Hematopoietic multipotent progenitor cell treated with erythropoietin and hydrocortisone succinate and interleukin-3 and kit ligand, for 17 days (in vitro differentiated cells): Measurements from ENCODE around the gene EEIG1.

Experiments used
- DNase-seq: peaks from one replicate; pipeline ENCODE4 v3.0.0-alpha.2; 2015; ENCODE audit warnings: low spot score

Gene EEIG1

GRCh38 chr9:127974769-127975261, 6.0 kb downstream of the EEIG1 start:
- no peak for DNase-seq

DNA sequence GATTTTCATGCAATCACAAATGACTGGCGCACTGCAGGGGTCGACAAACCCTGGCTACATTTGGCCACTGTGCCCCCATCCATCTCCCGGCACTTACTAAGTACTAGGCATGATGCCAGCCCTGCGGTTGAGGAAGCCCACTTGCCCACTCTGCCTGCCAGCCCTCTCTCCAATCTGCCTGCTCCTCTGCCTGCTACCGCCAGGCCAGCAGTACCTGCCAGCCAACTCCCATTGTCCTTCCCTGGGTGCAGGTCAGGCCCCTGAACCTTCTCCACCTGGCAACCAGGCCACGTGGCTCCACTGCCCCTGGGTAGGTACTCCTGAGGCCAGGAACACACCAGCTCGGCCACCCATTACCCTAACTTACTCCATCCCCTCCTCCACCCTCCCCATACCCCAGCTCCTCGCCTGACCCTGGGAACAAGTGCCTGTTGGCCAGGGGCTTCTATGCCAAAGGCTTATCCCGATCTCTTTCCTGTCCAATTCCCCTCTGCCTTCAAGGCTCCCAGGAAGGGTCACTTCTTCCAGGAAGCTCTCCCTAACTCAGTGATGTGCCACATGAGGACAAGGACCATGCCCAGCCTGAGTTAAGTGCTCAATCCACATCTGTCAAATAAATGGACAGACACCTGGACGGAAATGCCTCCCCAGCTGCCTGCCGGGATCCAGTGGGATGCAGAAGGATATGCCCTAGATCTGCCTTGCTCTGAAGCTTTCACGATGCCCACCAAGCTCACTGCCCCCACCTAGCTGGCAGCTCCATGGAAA, 6.6 kb downstream of the EEIG1 start:
- no peak for DNase-seq

DNA sequence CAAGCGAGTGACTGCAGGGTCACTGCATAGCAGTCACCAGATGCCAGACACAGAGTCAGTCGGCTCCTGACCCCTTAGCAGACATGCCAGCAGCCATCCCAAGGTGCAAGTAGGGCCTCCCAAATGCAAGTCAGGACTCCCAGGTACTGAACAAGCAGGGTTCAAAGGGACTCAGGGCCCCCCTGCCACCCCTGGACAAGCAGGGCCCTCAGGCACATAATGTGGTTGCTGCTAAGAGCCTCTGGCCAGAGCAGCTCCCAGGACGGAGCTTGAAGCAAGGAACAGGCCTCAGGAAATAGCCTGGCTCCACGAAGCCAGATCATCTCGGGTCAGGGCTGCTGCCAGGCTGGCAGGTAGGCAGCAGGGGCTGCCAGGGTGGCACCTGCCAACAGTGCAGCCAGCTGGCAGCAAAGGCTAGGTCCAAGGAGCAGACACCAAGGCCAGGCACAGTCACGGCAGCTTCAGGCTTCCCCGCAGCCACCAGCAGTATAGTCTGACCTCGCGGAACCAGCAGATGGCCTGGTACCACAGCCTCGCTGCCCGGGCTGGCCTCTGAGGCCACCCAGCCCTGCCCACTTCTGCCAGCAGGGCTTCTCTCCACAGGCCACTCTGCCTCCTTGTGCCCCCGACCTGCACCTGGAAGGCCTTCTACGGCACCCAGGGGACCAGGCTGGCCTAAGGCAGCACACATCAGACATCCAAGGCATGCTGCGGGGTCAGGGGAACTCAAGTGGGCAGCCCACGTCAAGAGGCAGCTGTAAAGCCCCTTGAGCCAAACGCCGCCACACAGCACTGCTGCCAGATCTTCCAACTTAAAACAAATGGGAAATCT, 7.4 kb downstream of the EEIG1 start:
- DNase-seq = no peak

- no peak for DNase-seq
Measured at GRCh38 chr9:127972236-127972871, 8.4 kb downstream of the EEIG1 start.

DNA sequence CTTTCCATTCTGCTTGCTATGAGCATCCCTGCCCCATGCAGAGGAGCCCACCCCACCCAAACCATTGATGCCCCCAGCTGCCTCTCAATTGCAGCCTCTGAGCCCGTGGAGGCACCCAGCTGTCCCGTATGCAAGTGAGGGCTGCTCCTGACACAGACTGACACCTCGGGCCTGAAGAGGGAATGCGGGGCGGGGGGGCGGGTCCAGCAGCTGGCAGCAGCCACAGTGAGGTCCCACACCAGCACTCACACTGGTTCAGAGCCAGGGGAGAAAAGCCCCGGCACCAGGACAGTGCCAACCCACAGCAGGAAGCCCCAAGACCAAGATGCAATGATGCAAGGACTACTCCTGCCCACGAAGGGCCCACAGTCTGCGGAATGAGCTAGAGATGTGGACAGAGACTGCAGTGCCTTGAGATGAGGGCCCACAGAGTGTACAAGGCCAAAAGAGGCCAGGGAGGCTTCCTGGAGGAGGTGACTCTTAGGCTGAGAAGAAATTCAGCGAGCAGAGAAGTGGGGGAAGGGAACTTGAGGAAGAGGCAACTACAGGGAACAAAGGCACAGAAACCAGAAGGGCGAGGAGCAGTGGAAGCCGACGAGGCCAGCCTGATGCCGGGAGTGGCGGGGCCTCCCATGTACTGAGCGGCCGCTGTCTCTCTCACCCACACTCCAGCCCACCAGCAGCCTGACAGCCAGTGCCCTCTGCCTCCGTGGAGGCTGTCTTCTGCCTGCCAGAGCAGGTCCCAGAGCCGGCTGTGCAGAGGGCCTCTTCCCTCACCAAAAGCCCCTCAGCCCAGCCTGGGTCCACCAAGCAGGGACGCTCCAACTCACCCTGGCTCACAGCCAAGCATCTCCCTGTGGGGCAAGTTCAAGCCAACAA, 9.2 kb downstream of the EEIG1 start:
- DNase-seq = no peak

DNA sequence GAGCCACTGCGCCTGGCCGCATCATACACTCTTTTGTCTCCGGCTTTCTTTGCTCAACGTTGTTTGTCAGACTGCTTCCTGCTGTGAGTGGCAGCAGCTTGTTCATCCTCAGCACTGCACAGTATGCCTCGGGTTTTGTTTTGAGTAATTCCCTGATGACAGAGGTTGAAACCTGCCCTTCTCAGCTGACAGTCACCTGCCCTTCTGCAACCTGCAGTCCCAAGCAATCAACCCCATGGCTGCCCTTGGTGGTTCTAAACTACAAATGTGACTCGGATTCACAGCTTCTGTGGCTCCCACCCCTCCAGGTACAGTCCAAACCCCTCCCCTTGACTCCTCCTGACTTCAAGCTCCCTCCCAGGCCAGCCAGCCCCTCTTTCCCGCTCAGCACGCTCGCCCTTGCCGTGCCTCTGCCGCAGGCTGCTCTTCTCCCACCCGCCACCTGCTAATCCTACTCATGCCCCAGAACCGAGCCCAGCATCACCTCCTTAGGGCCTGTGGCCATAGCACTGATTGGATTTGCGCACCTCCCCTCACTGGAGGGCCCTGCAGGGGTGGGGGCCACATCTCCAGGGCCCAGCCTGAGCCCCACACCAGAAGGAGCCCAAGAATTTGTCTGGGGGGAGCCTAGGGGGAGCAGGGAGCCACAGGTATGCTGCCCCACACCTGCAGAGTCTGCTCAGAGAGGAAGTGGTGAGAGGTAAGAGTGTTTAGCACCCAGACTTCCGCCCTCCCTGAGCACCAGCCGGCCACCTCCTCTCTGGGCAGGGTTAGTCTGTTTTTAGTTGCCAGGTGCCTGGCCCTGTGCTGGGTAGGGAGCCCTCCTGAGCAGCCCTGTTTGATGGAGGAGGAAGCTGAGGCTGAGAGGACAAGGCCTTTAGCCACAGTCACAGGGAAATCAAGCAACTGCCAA, 10.1 kb downstream of the EEIG1 start:
- no peak for DNase-seq

DNA sequence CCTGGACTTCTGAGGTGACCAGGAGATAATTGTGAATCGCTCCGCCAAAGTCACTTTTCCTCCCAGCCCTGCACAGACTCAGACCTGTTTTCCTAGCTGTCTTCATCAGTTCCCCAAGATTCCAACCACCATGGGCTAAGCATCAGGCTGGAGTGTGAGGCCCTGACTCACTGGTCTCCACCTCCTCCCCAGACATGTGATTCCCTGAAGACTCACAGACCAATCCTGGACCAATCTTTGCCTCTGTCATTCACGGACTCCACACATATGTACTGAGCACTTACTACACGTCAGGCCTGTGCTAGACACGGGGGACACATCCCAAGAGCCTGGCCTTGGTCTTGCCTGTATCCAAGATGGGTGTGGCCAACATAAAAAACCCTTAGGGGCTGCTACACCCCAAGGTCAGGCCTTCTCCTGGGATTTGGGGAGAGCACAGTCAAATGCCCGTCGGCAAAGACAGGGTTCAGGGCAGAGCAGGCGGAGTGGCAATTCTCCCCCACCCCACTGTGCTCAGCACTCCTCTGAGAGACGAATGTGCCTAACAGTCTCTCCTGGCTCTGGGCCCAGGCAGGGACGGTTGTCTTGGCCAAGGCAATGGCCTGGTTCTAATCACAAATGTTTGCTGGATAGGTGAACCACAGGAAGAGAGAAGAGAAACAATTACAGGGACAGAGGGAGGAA, 11.9 kb downstream of the EEIG1 start:
- DNase-seq = no peak

GRCh38 chr9:127968042-127968441, 12.7 kb downstream of the EEIG1 start:
- no peak for DNase-seq

GRCh38 chr9:127967151-127967809, 13.5 kb downstream of the EEIG1 start:
- DNase-seq = no peak

DNA sequence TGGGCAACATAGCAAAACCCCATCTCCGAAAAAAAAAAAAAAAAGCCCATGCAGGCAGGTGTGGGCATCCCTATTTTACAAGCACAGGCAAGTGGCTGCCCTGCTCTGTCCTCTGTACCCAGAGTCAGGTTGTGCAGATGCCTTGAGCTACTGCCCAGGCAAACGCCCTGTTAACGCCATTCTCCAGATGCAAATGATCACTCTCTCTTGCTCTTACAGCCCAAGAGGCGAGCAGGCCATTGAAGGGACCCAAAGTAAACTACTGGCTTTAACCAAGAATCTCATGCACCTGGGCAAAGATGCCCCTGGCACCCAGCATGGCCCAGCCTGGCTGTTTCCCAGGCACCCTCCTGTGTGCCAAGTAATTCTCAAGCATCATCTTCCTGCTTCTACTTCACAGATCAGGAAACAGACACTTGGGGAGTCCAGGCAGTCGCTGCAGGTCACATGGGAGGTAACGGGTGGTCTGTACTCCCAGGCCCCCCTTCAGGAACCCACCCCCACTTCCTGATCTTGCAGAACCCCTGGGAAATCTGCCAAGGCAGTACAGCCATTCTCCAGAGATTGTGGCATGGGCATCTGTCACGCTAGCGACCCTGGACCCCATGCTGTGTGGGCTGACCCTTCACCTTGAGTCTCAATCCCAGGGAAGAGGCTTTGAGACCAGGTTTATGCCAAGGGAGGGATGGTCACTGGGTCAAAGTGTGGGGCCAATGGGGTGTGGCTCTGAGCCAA, 14.2 kb downstream of the EEIG1 start:
- DNase-seq = no peak

- no peak for DNase-seq
Measured at GRCh38 chr9:127965953-127966352, 14.8 kb downstream of the EEIG1 start.

GRCh38 chr9:127963359-127964064, 17.3 kb downstream of the EEIG1 start:
- DNase-seq = no peak

GRCh38 chr9:127963041-127963358, 17.8 kb downstream of the EEIG1 start:
- DNase-seq = no peak

GRCh38 chr9:127962278-127962677, 18.5 kb downstream of the EEIG1 start:
- no peak for DNase-seq

- DNase-seq = no peak
Measured at GRCh38 chr9:127961613-127962155, 19.1 kb downstream of the EEIG1 start.

DNA sequence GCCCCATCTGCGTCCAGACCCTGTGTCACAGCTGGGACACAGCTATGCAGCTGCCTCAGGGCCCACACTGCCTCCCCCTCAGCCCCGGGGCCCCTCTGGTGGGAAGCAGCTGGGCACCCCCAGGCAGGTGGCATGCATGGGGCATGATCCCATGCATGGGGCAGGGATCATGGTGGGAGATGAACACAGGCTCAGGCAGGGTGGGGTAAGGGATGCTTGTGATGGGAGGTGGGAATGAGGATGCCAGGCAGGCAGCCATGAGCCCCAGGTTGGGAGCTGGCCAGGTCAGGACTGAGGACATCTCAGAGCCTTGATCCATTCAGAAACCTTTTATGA, 19.7 kb downstream of the EEIG1 start:
- no peak for DNase-seq

DNA sequence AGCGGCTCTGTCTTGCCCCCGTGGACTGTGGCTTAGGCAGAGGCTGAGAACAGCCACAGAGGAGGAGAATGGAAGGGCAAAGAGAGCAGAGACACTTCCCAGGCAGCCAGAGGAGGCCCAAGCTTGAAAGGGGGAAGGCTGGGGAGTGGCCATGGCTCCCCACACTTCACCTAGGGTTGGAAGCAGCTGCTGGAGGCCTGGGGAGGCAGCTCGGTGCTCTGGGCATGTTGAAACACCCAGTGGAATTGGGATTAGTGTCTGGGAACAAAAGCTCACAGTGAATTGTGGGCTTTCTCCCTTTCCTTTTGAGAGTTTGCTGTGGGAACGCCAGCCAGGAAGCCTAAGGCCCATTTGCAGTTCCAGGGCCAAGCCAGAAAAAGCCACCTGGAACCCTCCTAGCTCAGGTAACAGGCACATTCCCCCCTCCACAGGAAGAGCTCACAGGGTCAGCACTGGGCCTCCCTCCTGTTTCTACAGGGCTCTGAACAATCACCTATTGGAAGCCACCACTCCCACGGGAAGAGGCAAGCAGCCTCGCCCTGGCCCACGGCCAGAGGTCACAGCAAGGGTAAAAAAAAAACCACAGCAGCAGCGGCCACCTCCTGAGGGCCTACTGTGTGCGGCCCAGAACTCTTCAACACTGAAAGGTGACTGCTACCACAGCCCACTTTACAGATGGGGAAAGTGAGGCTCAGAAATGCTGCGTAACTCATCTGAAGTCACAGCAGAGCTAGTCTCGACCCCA, 20.2 kb downstream of the EEIG1 start:
- no peak for DNase-seq
